OCI-M2 (cell line): ENCODE measurements around the gene NRSN2.
"Not testable (repeated sequence)": the region's sequence is repeated elsewhere in the genome, so short reads cannot be mapped to it uniquely, and the experiment has no call there.

ENCODE experiments used
- DNase-seq: peaks from one replicate; lab custom pipeline; 2025; ENCODE audit not compliant: unreplicated experiment; lab: John Stamatoyannopoulos, UW

The NRSN2 gene

GRCh38 chr20:353166-353565 is 6.3 kb downstream of the NRSN2 start:
- no peak for DNase-seq

- DNase-seq = peak; percentile 68
These were observed 7.5 kb downstream of the NRSN2 start for GRCh38 chr20:354298-354977.

GRCh38 chr20:356154-356553 is 9.2 kb downstream of the NRSN2 start:
- not testable (repeated sequence) for DNase-seq

DNA sequence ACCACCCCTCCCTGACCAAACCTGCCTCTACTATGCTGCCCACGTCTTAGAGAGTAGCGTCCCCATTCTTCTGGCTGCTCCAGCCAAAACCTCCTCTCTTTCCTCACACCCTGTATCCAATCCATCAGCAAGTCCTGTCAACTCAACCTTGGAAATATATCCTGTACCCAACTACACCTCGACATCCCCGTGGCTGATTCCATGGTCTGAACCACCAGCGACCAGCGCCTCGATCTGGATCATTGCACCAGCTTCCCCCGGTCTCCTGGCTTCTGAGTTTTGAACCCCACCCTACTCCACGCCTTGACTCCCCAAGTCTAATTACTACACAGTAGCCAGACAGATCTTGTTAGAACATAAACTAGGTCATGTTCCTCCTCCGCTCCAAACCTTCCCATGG is 9.8 kb downstream of the NRSN2 start:
- DNase-seq = no peak

GRCh38 chr20:358891-359555 is 12.1 kb downstream of the NRSN2 start:
- DNase-seq = no peak

GRCh38 chr20:361561-361960 is 14.7 kb downstream of the NRSN2 start:
- DNase-seq = no peak

- DNase-seq = no peak
These were observed 15.7 kb downstream of the NRSN2 start for GRCh38 chr20:362271-363254.

- DNase-seq = no peak
These were observed 16.6 kb downstream of the NRSN2 start for GRCh38 chr20:363319-364078.

DNA sequence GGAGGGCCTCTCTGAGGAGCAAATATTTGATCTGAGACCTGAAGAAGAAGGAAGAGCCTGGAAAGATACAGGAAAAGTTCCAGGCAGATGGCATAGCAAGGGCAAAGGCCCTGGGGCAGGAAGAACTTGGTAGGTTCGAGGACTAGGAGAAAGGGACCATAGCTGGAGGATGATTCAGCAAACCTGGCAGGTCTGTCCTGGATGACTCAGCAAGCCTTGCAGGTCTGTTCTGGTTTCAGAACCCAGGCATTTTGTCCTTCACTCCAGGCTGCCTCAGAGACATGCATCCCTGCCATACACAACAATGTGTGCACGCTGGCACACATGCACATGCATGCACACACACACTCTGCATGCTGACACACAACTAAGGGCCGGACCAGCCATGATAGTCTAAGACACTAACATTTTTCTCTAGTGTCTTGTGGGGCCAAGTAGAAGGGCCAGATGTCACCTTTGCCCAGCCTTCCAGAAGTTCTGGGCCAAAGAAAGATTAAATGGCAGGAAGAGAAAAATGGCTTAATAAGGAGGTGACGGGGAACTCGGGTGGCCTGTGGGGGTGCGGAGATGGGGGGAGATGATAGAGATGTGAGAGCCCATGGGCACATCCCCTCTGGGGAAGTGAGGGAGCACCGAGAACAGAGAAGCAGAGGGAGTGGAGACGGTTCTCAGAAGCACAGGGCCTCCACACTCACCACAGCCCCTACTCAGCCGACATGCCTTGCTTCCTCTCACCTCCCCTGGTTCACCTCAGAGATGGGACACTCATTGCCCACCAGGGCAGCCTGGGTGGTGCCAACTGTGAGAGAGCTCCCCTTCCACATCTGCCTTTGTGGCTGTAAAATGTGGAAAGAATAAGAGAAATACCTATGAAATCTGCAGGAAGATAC is 18.2 kb downstream of the NRSN2 start:
- no peak for DNase-seq

DNA sequence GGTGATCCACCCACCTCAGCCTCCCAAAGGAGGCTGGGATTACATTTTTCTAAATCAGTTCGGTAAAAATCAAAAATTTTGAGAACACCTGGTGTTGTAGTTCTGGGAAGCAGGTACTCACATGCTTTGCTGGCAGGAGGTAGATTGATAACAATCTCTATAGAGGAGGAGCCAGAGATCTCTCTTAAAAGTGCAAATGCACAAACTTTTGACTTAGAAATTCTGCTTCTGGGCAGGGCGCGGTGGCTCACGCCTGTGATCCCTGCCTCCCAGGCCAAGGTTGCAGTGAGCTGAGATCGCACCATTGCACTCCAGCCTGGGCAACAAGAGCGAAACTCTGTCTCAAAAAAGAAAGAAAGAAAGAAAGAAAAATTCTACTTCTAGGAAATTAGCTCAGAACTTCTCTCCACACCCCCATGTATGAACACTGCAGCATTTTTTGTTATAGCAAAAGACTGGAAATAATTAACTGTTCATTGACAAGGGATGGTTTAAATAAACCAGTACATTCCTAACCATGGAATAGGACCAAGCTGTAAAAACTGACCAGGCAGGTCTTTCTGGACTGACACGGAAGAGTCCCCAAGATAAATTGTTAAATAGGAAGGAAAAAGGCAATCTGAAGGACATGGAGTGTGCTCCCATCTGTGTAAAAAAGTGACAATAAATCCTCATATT is 19.3 kb downstream of the NRSN2 start:
- no peak for DNase-seq

- DNase-seq = no peak
These were observed 20.0 kb downstream of the NRSN2 start for GRCh38 chr20:366719-367485.

- no peak for DNase-seq
These were observed 20.6 kb downstream of the NRSN2 start for GRCh38 chr20:367486-367887.

- DNase-seq = no peak
These were observed 22.0 kb downstream of the NRSN2 start for GRCh38 chr20:368915-369314.

- DNase-seq = no peak
These were observed 23.3 kb downstream of the NRSN2 start for GRCh38 chr20:370151-370600.

GRCh38 chr20:370977-371754 is 24.3 kb downstream of the NRSN2 start:
- DNase-seq = no peak

DNA sequence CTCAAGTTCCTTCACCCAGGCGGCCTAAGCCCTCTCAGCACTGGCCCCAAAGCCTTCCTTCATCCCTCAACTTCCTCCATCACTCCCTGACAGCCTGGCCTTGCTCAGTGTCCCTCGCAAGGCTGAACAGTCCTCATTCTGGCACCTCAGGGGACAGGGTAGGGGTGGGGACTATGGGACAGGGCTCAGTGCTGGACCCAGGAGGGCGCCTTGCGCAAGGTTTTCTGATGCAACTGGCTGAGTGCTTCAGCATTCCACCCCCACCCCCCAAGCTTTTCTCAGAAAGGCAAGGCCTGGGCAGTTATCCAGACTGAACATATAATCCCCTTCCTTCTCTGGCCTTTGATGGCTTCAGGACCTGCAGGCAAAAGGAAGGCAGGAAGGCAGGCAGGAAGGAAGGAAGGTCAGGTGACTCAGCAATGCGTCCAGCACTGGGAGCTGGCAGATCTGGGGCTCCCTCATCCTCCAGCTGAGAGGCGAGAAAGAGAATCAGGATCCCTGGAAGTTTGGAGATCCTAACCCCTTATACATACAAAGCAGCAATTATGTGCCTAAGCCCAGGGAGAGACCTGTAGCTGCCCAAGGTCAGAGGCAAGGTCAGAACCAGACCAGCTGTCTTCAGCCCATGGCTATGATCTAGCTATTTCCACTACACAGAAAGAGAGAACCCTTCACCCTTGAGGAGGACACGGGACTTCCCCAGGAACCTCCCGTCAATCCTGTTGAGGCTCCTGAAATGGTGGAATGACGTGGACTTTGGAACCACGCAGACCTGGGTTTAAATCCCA is 25.0 kb downstream of the NRSN2 start:
- no peak for DNase-seq

DNA sequence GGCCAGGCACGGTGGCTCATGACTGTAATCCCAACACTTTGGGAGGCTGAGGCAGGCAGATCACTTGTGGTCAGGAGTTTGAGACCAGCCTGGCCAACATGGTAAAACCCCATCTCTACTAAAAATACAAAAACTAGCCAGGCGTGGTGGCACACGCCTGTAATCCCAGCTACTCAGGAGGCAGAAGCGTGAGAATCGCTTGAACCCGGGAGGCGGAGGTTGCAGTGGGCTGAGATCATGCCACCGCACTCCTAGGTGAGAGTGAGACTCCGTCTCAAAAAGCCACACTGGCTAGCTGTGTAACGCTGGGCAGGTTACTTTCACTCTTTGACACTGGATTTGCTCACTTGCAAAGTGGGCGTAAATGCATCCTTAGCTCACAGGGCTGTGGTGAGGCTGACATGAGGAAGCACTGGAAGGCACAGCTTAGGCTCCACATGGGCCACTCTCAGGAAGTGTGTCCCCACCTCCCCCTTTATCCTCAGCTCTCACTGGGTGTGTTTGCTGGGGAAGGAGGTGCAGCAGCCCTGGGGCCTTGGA is 25.7 kb downstream of the NRSN2 start:
- not testable (repeated sequence) for DNase-seq
